B cell (primary cell): ENCODE measurements around the gene RGN. TPM values are rescaled to one million over a fixed set of nuclear protein-coding genes. Genes with fewer than 3 reads are reported as not detected.
A peak's percentile ranks its signal among the peaks of the same experiment; 100 is the strongest.
"Not testable (repeated sequence)": the region's sequence is repeated elsewhere in the genome, so short reads cannot be mapped to it uniquely, and the experiment has no call there.

Experiments used
- ATAC-seq: fragments of 200-7000 bp; cut with Tn5 transposase; one replicate; pipeline ENCODE4 v1.10.0; 2021; ENCODE audit warnings: low read depth, mild to moderate bottlenecking, moderate number of reproducible peaks, moderate library complexity
- CTCF ChIA-PET: fragments of 350-600 bp; sonication (Branson Sonifier 250); formaldehyde crosslinking; loops from one replicate; lab custom pipeline; 2021; ENCODE audit warnings: antibody characterized with exemption, inconsistent platforms; lab: Charles Lee
- POLR2A ChIA-PET: fragments of 350-600 bp; sonication (Branson Sonifier 250); formaldehyde crosslinking; loops from one replicate; lab custom pipeline; 2021; ENCODE audit warnings: antibody characterized with exemption; lab: Charles Lee
- DNase-seq: peaks from one replicate; pipeline ENCODE4 v3.0.0; 2013
- H2AFZ ChIP-seq: 2 replicates; pipeline ENCODE4 v1.6.1; 2012; ENCODE audit warnings: mild to moderate bottlenecking, low read depth, low read length; ENCODE audit not compliant: insufficient read depth, poor library complexity, severe bottlenecking
- H3K27ac ChIP-seq, 2 donors: 1 replicate in 1 of 2; 2 replicates in 1 of 2; pipeline ENCODE4 v1.5.1; 2012 to 2013; ENCODE audit warnings: low read length in 2 of 2, mild to moderate bottlenecking in 2 of 2, moderate library complexity in 1 of 2
- H3K27me3 ChIP-seq, 4 experiments: fragments of 200-600 bp in 1 of 4; sonication (generic) in 1 of 4; replicated peaks in 1 of 4; 1 replicate in 2 of 4; 2 replicates in 2 of 4; pipeline versions ENCODE4 v1.6.1 to v1.7.0; 2013 to 2016; ENCODE audit warnings: low read length in 3 of 4, mild to moderate bottlenecking in 2 of 4, mixed read lengths in 1 of 4, moderate library complexity in 1 of 4; ENCODE audit not compliant: insufficient read depth in 4 of 4, control insufficient read depth in 3 of 4; ENCODE audit errors: control extremely low read depth in 1 of 4
- H3K36me3 ChIP-seq, 2 experiments: replicated peaks in 1 of 2; 1 replicate in 1 of 2; 2 replicates in 1 of 2; pipeline versions ENCODE4 v1.6.1 to v1.7.1; 2013; ENCODE audit warnings: low read length in 1 of 2; ENCODE audit not compliant: insufficient read depth in 2 of 2, control insufficient read depth in 1 of 2; ENCODE audit errors: control extremely low read depth in 1 of 2, extremely low read depth in 1 of 2
- H3K4me1 ChIP-seq, 2 donors: fragments of 200-600 bp in 1 of 2; sonication (generic) in 1 of 2; 1 replicate in 1 of 2; 2 replicates in 1 of 2; pipeline versions ENCODE4 v1.5.1 to v1.6.1; 2013 to 2017; ENCODE audit warnings: low read length in 2 of 2; ENCODE audit not compliant: control insufficient read depth in 2 of 2, insufficient read depth in 2 of 2
- H3K4me2 ChIP-seq: replicated peaks from 2 replicates; pipeline ENCODE3; 2012; ENCODE audit warnings: mild to moderate bottlenecking, low read depth, low read length; ENCODE audit not compliant: poor library complexity, severe bottlenecking
- H3K4me3 ChIP-seq, 5 experiments: fragments of 200-600 bp in 1 of 5; sonication (generic) in 1 of 5; 1 replicate in 3 of 5; 2 replicates in 2 of 5; pipeline versions ENCODE4 v1.5.1 to v1.7.0; 2011 to 2016; ENCODE audit warnings: low read length in 4 of 5, mild to moderate bottlenecking in 4 of 5, low read depth in 2 of 5, control low read depth in 1 of 5, moderate library complexity in 1 of 5; ENCODE audit not compliant: insufficient read depth in 1 of 5; ENCODE audit errors: control extremely low read depth in 1 of 5, extremely low read depth in 1 of 5
- H3K79me2 ChIP-seq: fragments of 200-600 bp; sonication (generic); one replicate; pipeline ENCODE4 v1.6.0; 2016; ENCODE audit warnings: low read length; ENCODE audit not compliant: control insufficient read depth, insufficient read depth
- H3K9ac ChIP-seq: fragments of 200-600 bp; sonication (generic); 2 replicates; pipeline ENCODE4 v1.6.1; 2017; ENCODE audit warnings: mild to moderate bottlenecking, low read length, moderate library complexity
- H3K9me3 ChIP-seq, 3 donors: one replicate each; pipeline versions ENCODE4 v1.6.1 to v1.7.1; 2013; ENCODE audit warnings: low read length in 2 of 3; ENCODE audit not compliant: control insufficient read depth in 2 of 3, insufficient read depth in 1 of 3; ENCODE audit errors: control extremely low read depth in 1 of 3
- H4K20me1 ChIP-seq: 2 replicates; pipeline ENCODE4 v1.6.0; 2012; ENCODE audit warnings: mild to moderate bottlenecking, low read length; ENCODE audit not compliant: insufficient read depth, control insufficient read depth, poor library complexity, severe bottlenecking
- H3K27ac Mint-ChIP-seq: one replicate; pipeline ENCODE4 v1.8.0; 2021; ENCODE audit warnings: mixed read lengths
- H3K27me3 Mint-ChIP-seq: one replicate; pipeline ENCODE4 v1.8.0; 2021; ENCODE audit warnings: mixed read lengths
- H3K4me1 Mint-ChIP-seq: one replicate; pipeline ENCODE4 v1.8.0; 2021; ENCODE audit warnings: mixed read lengths
- H3K4me3 Mint-ChIP-seq: one replicate; pipeline ENCODE4 v1.8.0; 2021; ENCODE audit warnings: mixed read lengths
- H3K9me3 Mint-ChIP-seq: one replicate; pipeline ENCODE4 v1.8.0; 2022; ENCODE audit warnings: mixed read lengths; ENCODE audit not compliant: insufficient read depth
- CTCF ChIP-seq: fragments of 200-600 bp; IDR thresholded peaks from one replicate; pipeline ENCODE4 v1.8.0; 2022; ENCODE audit warnings: antibody characterized with exemption, mild to moderate bottlenecking
- EZH2 ChIP-seq: IDR thresholded peaks from 2 replicates; pipeline ENCODE4 v1.6.1; 2012; ENCODE audit warnings: borderline replicate concordance, low read depth, mild to moderate bottlenecking, moderate library complexity, low read length; ENCODE audit not compliant: insufficient read depth, poor library complexity, severe bottlenecking
- WGBS: methylation state at CpG from one replicate; pipeline ENCODE4 v1.1.5; 2013; ENCODE audit warnings: missing lambda C conversion rate; ENCODE audit not compliant: insufficient coverage; 5-methylcytosine and 5-hydroxymethylcytosine counted together
- intact Hi-C: fragments of 100-400 bp; cut with micrococcal nuclease; formaldehyde crosslinking; loops from one replicate; pipeline ENCODE4 v1.10.0; 2022
- polyA plus RNA-seq: library from polyadenylated mRNA; depleted of rRNA; stranded (reverse); fragments of >200 nt; gene quantifications from 2 replicates; pipeline ENCODE4 v1.2.3, GENCODE V29; 2012
- total RNA-seq, 2 donors: library from RNA; stranded (reverse); fragments of 120-200 nt in 1 of 2; gene quantifications; 1 replicate in 1 of 2; 2 replicates in 1 of 2; pipeline versions ENCODE4 v1.2.3 to v1.2.4, GENCODE V29; 2013 to 2022

The RGN gene
- total and polyA plus RNA-seq, 2 donors (not counting 1 experiment from before 2014, with no cell fraction given): 0.25 TPM; not detected in 1

GRCh38 chrX:47129899-47130358 lies 51.7 kb downstream of the RGN start:
- Histone ChIP-seq H2AFZ (peak overlapping the region; percentile 82), H3K36me3 (no peaks in the 10 kb centered on the region), H3K9ac (peak overlapping the region; percentile 70), H3K27me3 (no peaks in the 10 kb centered on the region), H3K4me3 (peak overlapping the region in 4 of 5 experiments; percentile 66 to 71 (median 68)), H3K4me1 (peaks cover 0 to 6% of the 10 kb centered on the region in 2 donors), H3K9me3 (no peaks in the 10 kb centered on the region), H3K79me2 (no peaks in the 10 kb centered on the region), H3K4me2 (peak overlapping the region; percentile 74), H4K20me1 (no peaks in the 10 kb centered on the region), H3K27ac (no peak overlapping the region)
- intact Hi-C loops: loop anchor here (1.0 kb wide), 2 partner anchors 14 to 63 kb away; partner anchors contain the start of genes NDUFB11 and UBA1
- ChIA-PET POLR2A (interaction anchor here (2.5 kb wide), 1 partner anchor 14 kb away, joined by 21 read pairs; the partner anchor contains the start of genes NDUFB11 and RBM10), CTCF (interaction anchor here (1.5 to 1.8 kb wide), 2 partner anchors 15 kb away, joined by 6 to 8 read pairs; partner anchors contain the start of genes NDUFB11 and RBM10)
- no peak for DNase-seq
- WGBS: 21% methylated on average over 3 of the region's 11 CpGs
- Mint-ChIP-seq H3K27me3 (no peaks in the 10 kb centered on the region), H3K4me3 (peak overlapping the region; percentile 97), H3K4me1 (peaks cover 3% of the 10 kb centered on the region), H3K27ac (no peak overlapping the region), H3K9me3 (no peaks in the 10 kb centered on the region)
- TF ChIP-seq CTCF (no peak), EZH2 (no peak)
- no peak for ATAC-seq

GRCh38 chrX:47133493-47133892 lies 55.2 kb downstream of the RGN start:
- intact Hi-C loops: no loop called here
- no peak overlapping the region for H3K27ac Mint-ChIP-seq
- no peak for ATAC-seq
- POLR2A ChIA-PET: no interaction called here
- H4K20me1 ChIP-seq: no peaks in the 10 kb centered on the region
- 100% methylated on average over 1 of the region's 5 CpGs for WGBS
- no peak overlapping the region for H3K4me2 ChIP-seq
- no peaks in the 10 kb centered on the region for H3K9me3 ChIP-seq
- no peak overlapping the region for H2AFZ ChIP-seq
- no peaks in the 10 kb centered on the region for H3K27me3 Mint-ChIP-seq
- H3K27me3 ChIP-seq: no peaks in the 10 kb centered on the region
- TF ChIP-seq EZH2: no peak
- H3K4me1 Mint-ChIP-seq: peaks cover 3% of the 10 kb centered on the region
- H3K27ac ChIP-seq: no peak overlapping the region
- no peak overlapping the region for H3K9ac ChIP-seq
- H3K9me3 Mint-ChIP-seq: no peaks in the 10 kb centered on the region
- H3K79me2 ChIP-seq: no peaks in the 10 kb centered on the region
- CTCF ChIA-PET: no interaction called here
- H3K4me3 ChIP-seq: no peak overlapping the region
- no peaks in the 10 kb centered on the region for H3K36me3 ChIP-seq
- DNase-seq: no peak
- H3K4me3 Mint-ChIP-seq: no peak overlapping the region
- H3K4me1 ChIP-seq: peaks cover 0 to 5% of the 10 kb centered on the region in 2 donors

GRCh38 chrX:47135650-47136049 lies 57.4 kb downstream of the RGN start:
- H3K9me3 Mint-ChIP-seq, ATAC-seq, DNase-seq, H3K4me1 Mint-ChIP-seq, H3K27ac ChIP-seq, POLR2A ChIA-PET, H3K27ac Mint-ChIP-seq, H3K4me3 Mint-ChIP-seq, H3K9me3 ChIP-seq, H4K20me1 ChIP-seq, H3K4me1 ChIP-seq, H3K36me3 ChIP-seq, H3K9ac ChIP-seq, intact Hi-C loops, H2AFZ ChIP-seq, CTCF ChIA-PET, H3K27me3 Mint-ChIP-seq, H3K4me3 ChIP-seq, H3K79me2 ChIP-seq, H3K27me3 ChIP-seq, H3K4me2 ChIP-seq: not testable (repeated sequence)
- WGBS: 100% methylated on average over 2 of the region's 5 CpGs
